T-helper 1 cell treated with Interleukin-12 subunit alpha and Interleukin-12 subunit beta and Interleukin-4 antibody, amounts not matched to agents 30 ng/mL and 1 ng/mL, for 36 hours (primary cell): ENCODE data around the gene TAS2R3. TPM values are rescaled to one million over a fixed set of nuclear protein-coding genes. Genes with fewer than 3 reads are reported as not detected.
"Not testable (repeated sequence)": the region's sequence is repeated elsewhere in the genome, so short reads cannot be mapped to it uniquely, and the experiment has no call there.

Experiments
- intact Hi-C: fragments of 100-400 bp; cut with micrococcal nuclease; formaldehyde crosslinking; loops from one replicate; pipeline ENCODE4 v1.15.1; 2024
- total RNA-seq: library from RNA; stranded (reverse); gene quantifications from 2 replicates; pipeline ENCODE4 v1.2.3, GENCODE V29; 2022

TAS2R3 gene, protein sequence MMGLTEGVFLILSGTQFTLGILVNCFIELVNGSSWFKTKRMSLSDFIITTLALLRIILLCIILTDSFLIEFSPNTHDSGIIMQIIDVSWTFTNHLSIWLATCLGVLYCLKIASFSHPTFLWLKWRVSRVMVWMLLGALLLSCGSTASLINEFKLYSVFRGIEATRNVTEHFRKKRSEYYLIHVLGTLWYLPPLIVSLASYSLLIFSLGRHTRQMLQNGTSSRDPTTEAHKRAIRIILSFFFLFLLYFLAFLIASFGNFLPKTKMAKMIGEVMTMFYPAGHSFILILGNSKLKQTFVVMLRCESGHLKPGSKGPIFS
- total RNA-seq: 0.88 and 1.4 TPM in 2 replicates

GRCh38 chr7:141763797-141764196 is at the start of gene TAS2R3:
TAS2R3 (plus strand) TSS chr7:141764097; CDS start chr7:141764159, 62 bp downstream.
- intact Hi-C loops: no loop called here

DNA sequence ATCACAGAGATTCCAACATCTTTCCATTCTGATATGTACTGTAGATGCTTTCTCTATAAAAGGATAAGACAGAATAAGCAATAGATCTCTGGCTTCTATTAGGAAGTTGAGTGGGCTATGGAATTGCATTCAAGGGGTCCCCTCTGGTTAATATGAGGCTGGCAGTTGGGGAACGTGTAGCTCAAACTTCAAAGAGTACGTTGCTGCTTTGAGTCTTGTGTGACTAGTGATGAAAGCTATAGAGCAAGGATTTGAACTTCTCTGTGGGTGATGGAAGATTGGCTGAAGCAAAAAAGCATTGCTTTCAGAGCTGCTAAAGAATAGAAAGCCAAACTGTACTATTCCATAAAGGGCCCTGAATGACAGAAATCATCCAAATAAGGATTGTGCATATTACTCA is 49.3 kb upstream of the TAS2R3 start:
- intact Hi-C loops: no loop called here

DNA sequence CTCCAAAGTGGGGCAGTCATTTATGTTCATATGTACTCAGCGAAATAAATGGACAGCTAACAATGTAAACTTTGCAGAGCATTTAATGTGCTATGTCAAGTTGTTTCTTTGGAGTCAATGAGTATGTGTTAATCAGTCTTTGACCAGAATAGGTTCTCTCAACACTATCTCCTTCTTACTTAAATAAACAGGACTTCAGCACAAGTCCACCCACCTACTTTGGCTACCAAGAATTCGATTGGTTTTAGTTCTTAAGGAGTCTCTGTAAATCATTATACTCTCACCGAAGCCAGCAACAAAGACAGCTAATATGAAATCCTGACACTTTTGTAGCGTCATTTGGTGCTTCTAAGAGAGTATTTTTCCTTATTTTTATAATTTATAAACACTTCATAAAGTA is 48.9 kb upstream of the TAS2R3 start:
- intact Hi-C loops: no loop called here

DNA sequence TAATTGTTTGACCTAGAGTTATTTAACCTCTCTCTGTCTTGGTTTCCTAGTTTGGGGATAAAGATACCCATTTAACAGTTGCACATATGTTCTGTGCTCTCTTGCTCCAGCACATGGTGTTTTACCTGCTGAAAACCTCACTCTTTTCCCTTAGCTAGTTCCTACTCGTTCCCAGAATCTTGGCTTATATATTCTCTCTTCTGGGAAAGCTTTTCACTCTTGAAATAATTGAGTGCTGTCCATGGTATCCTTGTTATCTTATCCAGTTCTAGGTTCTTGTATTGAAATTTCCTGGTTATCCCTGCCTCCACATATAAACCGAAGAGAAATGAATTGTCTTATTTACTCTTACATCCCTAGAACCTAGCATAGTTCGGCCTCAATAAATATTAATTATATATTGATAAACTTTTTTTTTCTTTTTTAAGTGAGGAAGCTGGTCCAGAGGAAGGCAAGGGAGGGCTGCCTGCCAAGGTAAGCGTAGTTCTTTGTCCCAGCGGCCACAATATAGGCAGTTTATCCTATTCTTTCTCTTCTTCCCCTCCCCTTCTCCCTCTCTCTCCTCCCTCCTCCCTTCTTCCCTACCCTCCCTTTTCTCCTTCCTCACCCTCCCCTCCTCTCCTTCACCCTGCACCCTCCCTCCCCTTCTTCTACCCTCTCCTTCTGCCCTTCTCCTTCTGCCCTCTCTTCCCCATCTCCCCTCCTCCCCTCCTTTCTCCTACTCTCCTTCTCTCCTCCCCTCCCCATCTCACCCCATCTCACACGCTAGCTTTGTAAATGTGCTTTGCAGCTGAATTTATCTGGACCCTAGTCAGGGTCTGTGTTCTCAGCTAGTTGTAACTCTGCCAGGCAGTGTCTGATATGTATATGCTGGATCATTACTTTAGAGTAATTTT is 47.9 kb upstream of the TAS2R3 start:
- intact Hi-C loops: loop anchor here (2.0 kb wide), 1 partner anchor 13 kb away; the partner anchor contains the start of gene DENND11

DNA sequence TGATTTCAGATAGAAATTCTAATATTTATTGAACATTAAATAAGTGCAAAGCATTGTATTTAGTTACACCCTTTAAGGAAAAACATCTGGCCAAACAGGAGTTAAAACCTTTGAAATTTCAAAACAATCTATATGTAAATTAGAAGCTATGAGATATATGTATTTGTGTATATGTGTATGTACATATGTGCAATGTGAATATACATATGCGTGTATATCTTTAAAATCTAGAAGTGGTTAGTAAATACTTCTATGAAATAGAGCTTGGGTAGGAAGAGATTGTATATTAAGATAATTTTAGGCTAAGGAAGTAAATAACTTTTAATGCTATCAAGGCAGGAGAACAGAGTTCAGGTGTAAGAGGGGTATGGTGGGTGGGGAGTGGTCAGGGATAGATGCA is 46.4 kb upstream of the TAS2R3 start:
- intact Hi-C loops: loop anchor here (2.0 kb wide), 1 partner anchor 15 kb away; the partner anchor contains the start of gene DENND11

DNA sequence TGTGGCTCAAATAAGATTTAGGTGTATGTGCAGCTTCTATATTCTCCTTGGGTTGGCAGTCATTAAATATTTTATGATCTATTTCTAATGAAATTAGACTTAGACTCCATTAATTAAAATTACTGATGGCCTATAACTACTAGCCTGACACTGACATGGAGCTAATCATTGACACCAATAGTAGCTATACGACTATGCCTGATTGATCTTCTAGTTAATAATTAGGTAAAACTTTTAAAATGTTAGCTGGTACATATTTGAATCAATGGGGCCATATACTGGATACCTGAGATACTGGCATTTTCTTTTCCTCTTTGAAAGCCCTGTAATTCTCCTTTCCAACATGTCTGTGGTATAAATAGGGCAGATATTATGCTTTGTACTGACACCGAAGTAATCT is 41.4 kb upstream of the TAS2R3 start:
- intact Hi-C loops: no loop called here

DNA sequence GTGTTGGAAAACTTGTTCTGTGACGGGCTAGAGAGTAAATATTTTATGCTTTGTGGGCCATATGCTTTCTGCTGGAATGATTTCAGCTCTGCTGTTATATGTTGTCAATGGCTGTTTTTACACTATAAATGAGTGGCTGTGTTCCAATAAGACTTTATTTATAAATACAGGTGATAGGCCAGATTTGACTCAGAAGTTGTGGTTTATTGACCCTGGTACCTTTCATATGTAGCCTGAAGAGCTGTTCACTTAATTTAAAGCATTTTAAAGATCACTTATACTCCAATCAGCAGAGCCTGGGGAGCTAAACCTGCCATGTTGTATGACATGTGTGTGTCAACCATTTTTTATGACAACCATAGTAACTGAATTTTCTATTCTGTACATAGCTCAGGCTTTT is 34.9 kb upstream of the TAS2R3 start:
- intact Hi-C loops: no loop called here

DNA sequence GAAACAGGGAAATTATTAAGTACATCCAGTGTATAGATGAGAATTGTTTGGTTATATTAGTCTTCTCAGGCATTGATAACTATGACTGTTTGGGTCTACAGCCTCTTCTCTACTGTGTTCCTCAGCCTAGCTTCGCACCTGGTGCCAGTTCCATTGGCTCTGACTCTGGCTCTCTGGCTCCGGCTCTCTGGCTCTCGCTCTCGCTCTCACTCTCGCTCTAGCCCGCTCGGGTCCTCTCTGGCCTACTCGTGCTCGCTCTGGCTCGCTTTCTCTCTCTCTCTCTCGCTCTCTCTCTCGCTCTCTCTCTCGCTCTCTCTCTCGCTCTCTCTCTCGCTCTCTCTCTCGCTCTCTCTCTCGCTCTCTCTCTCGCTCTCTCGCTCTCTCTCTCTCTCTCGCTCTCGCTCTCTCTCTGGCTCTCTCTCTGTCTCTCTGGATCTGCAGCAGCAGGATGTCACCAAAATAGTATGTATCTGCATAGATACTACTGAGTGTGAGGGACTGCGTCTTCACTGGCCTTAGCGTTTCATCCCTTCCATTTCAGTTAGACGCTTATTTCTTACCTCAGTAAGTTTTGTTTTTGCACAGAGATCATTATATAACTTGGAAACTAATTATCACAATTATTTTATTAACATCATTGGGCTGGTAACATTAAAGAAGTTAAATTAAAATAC is 32.3 kb upstream of the TAS2R3 start:
- intact Hi-C loops: loop anchor here (10.0 kb wide), 1 partner anchor 403 kb away; no protein-coding TSS in a partner anchor

DNA sequence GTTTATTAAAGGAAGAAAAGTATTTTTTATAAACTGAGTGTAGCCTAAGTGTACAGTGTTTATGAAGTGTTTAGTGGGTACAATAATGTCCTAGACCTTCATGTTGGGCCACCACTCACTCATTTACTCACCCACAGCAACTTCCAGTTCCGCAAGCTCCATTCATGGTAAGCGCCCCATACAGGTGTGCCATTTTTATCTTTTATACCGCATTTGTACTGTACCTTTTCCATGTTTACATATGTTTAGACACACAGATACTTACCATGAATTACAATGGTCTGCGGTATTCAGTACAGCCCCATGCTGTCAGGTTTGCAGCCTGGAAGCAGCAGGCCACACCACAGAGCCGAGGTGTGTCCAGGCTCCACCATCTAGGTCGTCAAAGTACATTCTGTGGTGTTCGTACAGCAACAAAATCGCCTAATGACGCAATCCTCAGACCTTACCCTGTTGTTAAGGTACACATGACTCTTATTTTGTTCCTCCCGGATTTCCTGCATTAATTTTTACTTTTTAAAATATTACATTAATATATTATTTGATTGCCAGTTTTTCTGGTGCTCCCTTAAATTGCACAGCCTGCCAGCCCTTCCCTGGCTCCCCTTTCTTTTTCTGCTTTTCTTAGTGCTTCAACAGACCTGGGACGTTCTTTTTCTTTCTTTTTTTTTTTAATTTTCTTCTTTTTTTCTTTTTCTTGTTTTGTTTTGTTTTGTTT is 26.6 kb upstream of the TAS2R3 start:
- intact Hi-C loops: loop anchor here (5.0 to 10.0 kb wide), 2 partner anchors 398 to 1070 kb away; no protein-coding TSS in a partner anchor

DNA sequence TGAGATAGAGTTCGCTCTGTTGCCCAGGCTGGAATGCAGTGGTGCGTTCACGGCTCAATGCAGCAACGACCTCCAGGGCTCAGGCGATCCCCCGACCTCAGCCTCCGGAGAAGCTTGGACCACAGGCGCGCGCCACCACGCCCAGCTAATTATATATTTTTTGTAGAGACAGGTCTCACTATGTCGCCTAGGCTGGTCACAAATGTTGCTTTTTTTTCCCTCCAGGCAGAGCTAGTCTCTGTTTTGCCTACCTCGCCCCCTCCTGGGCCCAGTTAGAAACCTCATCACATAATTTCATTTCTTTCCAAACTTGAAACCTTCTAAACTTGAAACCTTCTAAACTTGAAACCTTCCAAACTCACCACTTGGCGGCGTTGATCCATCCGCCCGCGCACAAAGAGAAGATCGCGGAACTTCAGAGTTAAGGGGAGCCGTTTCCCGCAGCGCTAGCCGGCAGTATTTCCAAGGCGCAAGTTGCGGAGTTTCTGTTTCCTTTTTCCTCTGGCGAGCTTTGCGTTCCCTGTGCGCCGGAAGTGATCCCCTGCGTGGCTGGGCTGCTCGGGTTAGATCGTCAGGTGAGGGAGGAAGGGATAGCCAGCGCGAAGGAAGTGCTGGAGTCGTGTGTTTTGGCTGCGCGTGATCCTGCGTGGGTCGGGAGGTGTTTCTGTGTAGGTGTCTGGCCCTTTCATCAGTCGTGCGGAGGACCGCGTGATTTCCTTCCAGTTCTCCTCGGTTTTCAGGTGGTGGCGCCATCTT is 25.9 kb upstream of the TAS2R3 start, which contains the start of gene SSBP1:
TSS of gene SSBP1 (plus strand) at position 523 of the 756 bp plus-strand sequence. CDS start 809 bp downstream, outside the sequence.
- intact Hi-C loops: loop anchor here (1.0 to 10.0 kb wide), 15 partner anchors 37 to 1362 kb away; partner anchors contain the start of genes AGK, BRAF, MKRN1 and MRPS33

DNA sequence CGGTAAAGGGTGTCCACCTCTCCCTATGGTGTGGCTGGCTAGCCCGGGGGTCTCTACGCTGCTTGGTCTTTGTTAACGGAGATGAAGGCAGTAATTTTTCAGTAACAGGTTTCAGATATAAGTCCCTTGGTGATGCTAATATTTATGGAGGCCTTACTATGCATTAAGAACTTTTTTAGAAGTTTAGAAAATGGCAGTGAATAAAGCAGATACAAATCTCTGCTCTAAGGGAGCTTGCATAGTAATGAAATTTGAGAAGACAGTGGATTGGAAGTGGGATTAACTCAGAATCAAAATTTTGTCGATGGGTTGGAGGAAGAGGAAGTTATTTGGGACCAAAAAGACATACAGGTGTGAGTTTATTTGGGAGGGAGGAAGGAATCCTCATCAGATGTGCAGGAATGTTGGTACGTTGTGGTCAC is 25.3 kb upstream of the TAS2R3 start:
- intact Hi-C loops: loop anchor here (1.0 to 10.0 kb wide), 15 partner anchors 37 to 1362 kb away; partner anchors contain the start of genes AGK, BRAF, MKRN1 and MRPS33

GRCh38 chr7:141739250-141739649 is 24.6 kb upstream of the TAS2R3 start:
- intact Hi-C loops: loop anchor here (2.0 to 10.0 kb wide), 3 partner anchors 396 to 1068 kb away; partner anchors contain the start of gene TMEM178B

- intact Hi-C loops: no loop called here
Observed at GRCh38 chr7:141742229-141742628, 21.7 kb upstream of the TAS2R3 start.

GRCh38 chr7:141744131-141744530 is 19.8 kb upstream of the TAS2R3 start:
- intact Hi-C loops: no loop called here

GRCh38 chr7:141748396-141748795 is 15.5 kb upstream of the TAS2R3 start:
- intact Hi-C loops: no loop called here

GRCh38 chr7:141751904-141752303 is 12.0 kb upstream of the TAS2R3 start:
- intact Hi-C loops: not testable (repeated sequence)

DNA sequence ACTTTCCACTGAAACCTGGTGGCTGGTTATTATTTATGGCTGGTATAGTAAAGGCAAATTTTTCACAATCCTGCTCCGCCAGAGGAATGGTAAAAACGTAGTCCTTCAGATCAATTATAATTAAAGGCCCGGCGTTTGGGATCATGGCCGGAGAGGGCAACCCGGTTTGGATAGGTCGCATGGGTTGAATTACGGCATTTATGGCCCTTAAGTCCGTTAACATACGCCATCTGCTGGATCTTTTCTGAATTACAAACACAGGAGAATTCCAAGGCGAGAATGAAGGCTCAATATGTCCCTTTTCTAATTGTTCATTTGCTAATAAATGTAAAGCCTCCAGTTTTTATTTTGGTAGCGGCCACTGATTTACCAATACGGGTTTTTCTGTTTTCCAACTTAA is 11.3 kb upstream of the TAS2R3 start:
- intact Hi-C loops: no loop called here

DNA sequence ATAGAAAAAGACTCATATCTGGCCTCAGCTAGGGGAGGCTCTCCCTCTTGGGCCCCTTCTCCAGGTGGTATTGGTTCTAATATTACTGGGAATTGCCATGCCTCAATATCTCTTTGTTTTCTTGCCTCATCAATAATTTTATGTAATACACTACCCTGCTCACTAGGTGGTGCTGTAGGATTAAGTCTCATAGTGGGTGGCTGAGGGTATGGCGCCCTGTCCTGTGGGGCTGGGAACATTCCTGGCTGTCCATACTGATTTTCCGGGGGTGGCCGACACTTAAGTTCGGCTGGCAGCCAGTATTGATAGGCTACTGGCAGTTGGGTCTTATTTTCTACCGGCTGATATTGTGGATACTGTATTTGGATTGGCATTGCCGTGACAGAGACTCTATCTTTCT is 9.0 kb upstream of the TAS2R3 start:
- intact Hi-C loops: loop anchor here (1.0 to 5.0 kb wide), 3 partner anchors 31 to 377 kb away; no protein-coding TSS in a partner anchor

- intact Hi-C loops: not testable (repeated sequence)
Observed at GRCh38 chr7:141770083-141770583, 6.2 kb downstream of the TAS2R3 start.
